Measurements from ENCODE around the gene NPC1.

DNA sequence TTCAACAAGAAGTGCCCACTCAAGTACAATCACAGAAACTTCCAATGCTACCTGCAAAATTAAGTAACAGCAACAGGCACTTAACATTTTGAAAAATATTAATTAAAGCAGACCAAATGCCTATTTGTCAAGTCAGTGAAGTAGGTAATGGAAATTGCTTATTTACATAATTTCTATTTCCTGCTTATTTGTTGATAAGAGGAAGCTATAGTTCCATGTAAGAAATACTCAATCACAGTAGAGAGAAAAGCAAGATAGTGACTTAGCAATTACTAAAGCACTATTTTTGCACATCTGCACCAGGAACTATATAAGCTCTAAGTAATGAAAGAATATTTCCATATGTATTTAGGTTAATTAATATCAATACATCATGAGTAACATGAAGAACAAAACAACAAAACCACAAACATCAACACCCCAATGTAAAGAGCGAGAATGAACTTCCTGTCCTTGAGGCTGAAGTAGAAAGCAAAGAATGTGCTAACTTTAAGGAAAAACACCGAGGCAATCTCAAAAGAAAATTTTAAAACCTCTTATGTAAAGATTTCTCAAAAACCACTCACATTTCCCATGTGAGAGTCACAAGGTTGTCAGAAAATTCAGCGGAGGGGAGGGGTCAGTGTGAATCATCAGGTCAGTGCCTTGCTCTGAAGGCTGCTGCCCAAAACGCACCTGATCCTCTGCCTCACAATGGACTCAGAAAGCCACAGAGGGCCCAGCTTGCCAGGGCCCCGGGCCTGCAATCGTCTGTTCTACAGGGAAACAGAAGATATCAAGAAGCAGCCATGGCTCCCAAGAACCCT is 12.5 kb downstream of the NPC1 start:
- TF ChIP-seq POLR2AphosphoS5 (IDR thresholded peaks at IDR 0.05) (no peak), POLR2A (IDR thresholded peaks at IDR 0.05) (no peak)
- TF ChIP-seq, protein P1, sequence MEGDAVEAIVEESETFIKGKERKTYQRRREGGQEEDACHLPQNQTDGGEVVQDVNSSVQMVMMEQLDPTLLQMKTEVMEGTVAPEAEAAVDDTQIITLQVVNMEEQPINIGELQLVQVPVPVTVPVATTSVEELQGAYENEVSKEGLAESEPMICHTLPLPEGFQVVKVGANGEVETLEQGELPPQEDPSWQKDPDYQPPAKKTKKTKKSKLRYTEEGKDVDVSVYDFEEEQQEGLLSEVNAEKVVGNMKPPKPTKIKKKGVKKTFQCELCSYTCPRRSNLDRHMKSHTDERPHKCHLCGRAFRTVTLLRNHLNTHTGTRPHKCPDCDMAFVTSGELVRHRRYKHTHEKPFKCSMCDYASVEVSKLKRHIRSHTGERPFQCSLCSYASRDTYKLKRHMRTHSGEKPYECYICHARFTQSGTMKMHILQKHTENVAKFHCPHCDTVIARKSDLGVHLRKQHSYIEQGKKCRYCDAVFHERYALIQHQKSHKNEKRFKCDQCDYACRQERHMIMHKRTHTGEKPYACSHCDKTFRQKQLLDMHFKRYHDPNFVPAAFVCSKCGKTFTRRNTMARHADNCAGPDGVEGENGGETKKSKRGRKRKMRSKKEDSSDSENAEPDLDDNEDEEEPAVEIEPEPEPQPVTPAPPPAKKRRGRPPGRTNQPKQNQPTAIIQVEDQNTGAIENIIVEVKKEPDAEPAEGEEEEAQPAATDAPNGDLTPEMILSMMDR (IDR thresholded peaks at IDR 0.05) = no peak

Data from stomach (tissue), 4 donors.